Stimulated activated naive CD8-positive, alpha-beta T cell treated with anti-CD3 and anti-CD28 coated beads, Interleukin-15, Interleukin-2, amounts not matched to agents 100 ng/mL and 50 ng/mL, for 24 hours (primary cell): Measurements from ENCODE around the gene LCE4A.
"Not testable (repeated sequence)": the region's sequence is repeated elsewhere in the genome, so short reads cannot be mapped to it uniquely, and the experiment has no call there.

Source experiments
- H3K27ac Mint-ChIP-seq: one replicate; pipeline ENCODE4 v1.8.0; 2021; ENCODE audit warnings: mild to moderate bottlenecking, mixed read lengths
- H3K27me3 Mint-ChIP-seq: one replicate; pipeline ENCODE4 v1.8.0; 2021; ENCODE audit warnings: mixed read lengths
- H3K36me3 Mint-ChIP-seq: one replicate; pipeline ENCODE4 v1.8.0; 2021; ENCODE audit warnings: low read depth, mixed read lengths
- H3K4me1 Mint-ChIP-seq: one replicate; pipeline ENCODE4 v1.8.0; 2021; ENCODE audit warnings: low read depth, mixed read lengths
- H3K4me3 Mint-ChIP-seq: one replicate; pipeline ENCODE4 v1.8.0; 2021; ENCODE audit warnings: mild to moderate bottlenecking, mixed read lengths
- H3K9me3 Mint-ChIP-seq: one replicate; pipeline ENCODE4 v1.8.0; 2021; ENCODE audit warnings: mixed read lengths

The LCE4A gene

GRCh38 chr1:152707860-152708259 lies at the start of gene LCE4A:
TSS of gene LCE4A (plus strand) at chr1:152708160. CDS start at chr1:152709076, 916 bp downstream.
- Mint-ChIP-seq H3K9me3 (no peaks in the 10 kb centered on the region), H3K27me3 (peaks cover 36% of the 10 kb centered on the region), H3K36me3 (no peaks in the 10 kb centered on the region), H3K4me1 (no peaks in the 10 kb centered on the region), H3K27ac (no peak within 1 kb of the TSS), H3K4me3 (no peak within 1 kb of the TSS)

- H3K27me3 Mint-ChIP-seq: peaks cover 3% of the 10 kb centered on the region
- no peaks in the 10 kb centered on the region for H3K36me3 Mint-ChIP-seq
- H3K4me1 Mint-ChIP-seq: no peaks in the 10 kb centered on the region
- no peaks in the 10 kb centered on the region for H3K9me3 Mint-ChIP-seq
- H3K4me3 Mint-ChIP-seq: no peak overlapping the region
- no peak overlapping the region for H3K27ac Mint-ChIP-seq
Observed at GRCh38 chr1:152658649-152659048, 49.3 kb upstream of the LCE4A start.

- Mint-ChIP-seq H3K36me3 (no peaks in the 10 kb centered on the region), H3K4me3 (no peak within 1 kb of the TSS), H3K9me3 (no peaks in the 10 kb centered on the region), H3K27me3 (peaks cover 15% of the 10 kb centered on the region), H3K27ac (no peak within 1 kb of the TSS), H3K4me1 (no peaks in the 10 kb centered on the region)
Observed at GRCh38 chr1:152663098-152663497, 44.9 kb upstream of the LCE4A start, which contains the start of gene LCE2D. TSS of gene LCE2D (plus strand) at chr1:152663380. CDS start at chr1:152664106, 726 bp downstream.

GRCh38 chr1:152666171-152666570 lies 41.8 kb upstream of the LCE4A start:
- not testable (repeated sequence) for H3K9me3 Mint-ChIP-seq, H3K4me3 Mint-ChIP-seq
- peaks cover 19% of the 10 kb centered on the region for H3K27me3 Mint-ChIP-seq

GRCh38 chr1:152667648-152668047 lies 40.3 kb upstream of the LCE4A start:
- Mint-ChIP-seq H3K36me3 (no peaks in the 10 kb centered on the region), H3K27me3 (peaks cover 21% of the 10 kb centered on the region)

More at GRCh38 chr1:152666171-152666570, 41.8 kb upstream of the LCE4A start:
- H3K4me1 Mint-ChIP-seq, H3K27ac Mint-ChIP-seq, H3K36me3 Mint-ChIP-seq: not testable (repeated sequence)

GRCh38 chr1:152673016-152673415 lies 34.9 kb upstream of the LCE4A start:
- H3K36me3 Mint-ChIP-seq: no peaks in the 10 kb centered on the region
- H3K27ac Mint-ChIP-seq: no peak overlapping the region
- H3K4me3 Mint-ChIP-seq: no peak overlapping the region
- no peaks in the 10 kb centered on the region for H3K9me3 Mint-ChIP-seq
- H3K4me1 Mint-ChIP-seq: no peaks in the 10 kb centered on the region
- H3K27me3 Mint-ChIP-seq: peaks cover 24% of the 10 kb centered on the region

More at GRCh38 chr1:152667648-152668047, 40.3 kb upstream of the LCE4A start:
- Mint-ChIP-seq H3K4me1 (no peaks in the 10 kb centered on the region), H3K27ac (no peak overlapping the region), H3K9me3 (no peaks in the 10 kb centered on the region), H3K4me3 (no peak overlapping the region)

- not testable (repeated sequence) for H3K36me3 Mint-ChIP-seq, H3K4me3 Mint-ChIP-seq, H3K27ac Mint-ChIP-seq, H3K9me3 Mint-ChIP-seq, H3K4me1 Mint-ChIP-seq
- H3K27me3 Mint-ChIP-seq: peaks cover 26% of the 10 kb centered on the region
Observed at GRCh38 chr1:152674983-152675382, 33.0 kb upstream of the LCE4A start, which contains the start of gene LCE2C. TSS of gene LCE2C (plus strand) at chr1:152675279. CDS start at chr1:152676016, 737 bp downstream.

GRCh38 chr1:152679459-152679858 lies 28.5 kb upstream of the LCE4A start:
- Mint-ChIP-seq H3K27ac (no peak overlapping the region), H3K4me3 (no peak overlapping the region), H3K36me3 (no peaks in the 10 kb centered on the region), H3K4me1 (no peaks in the 10 kb centered on the region), H3K27me3 (peaks cover 24% of the 10 kb centered on the region), H3K9me3 (no peaks in the 10 kb centered on the region)

GRCh38 chr1:152681616-152682015 lies 26.3 kb upstream of the LCE4A start:
- no peaks in the 10 kb centered on the region for H3K36me3 Mint-ChIP-seq
- no peaks in the 10 kb centered on the region for H3K9me3 Mint-ChIP-seq
- no peak overlapping the region for H3K27ac Mint-ChIP-seq
- no peaks in the 10 kb centered on the region for H3K4me1 Mint-ChIP-seq
- H3K27me3 Mint-ChIP-seq: peaks cover 18% of the 10 kb centered on the region
- no peak overlapping the region for H3K4me3 Mint-ChIP-seq

- Mint-ChIP-seq H3K36me3 (no peaks in the 10 kb centered on the region), H3K4me3 (no peak overlapping the region), H3K27me3 (peaks cover 18% of the 10 kb centered on the region), H3K4me1 (no peaks in the 10 kb centered on the region), H3K9me3 (no peaks in the 10 kb centered on the region), H3K27ac (no peak overlapping the region)
Observed at GRCh38 chr1:152683846-152684245, 24.1 kb upstream of the LCE4A start.

- H3K4me1 Mint-ChIP-seq, H3K36me3 Mint-ChIP-seq, H3K4me3 Mint-ChIP-seq, H3K27ac Mint-ChIP-seq, H3K9me3 Mint-ChIP-seq: not testable (repeated sequence)
- peaks cover 26% of the 10 kb centered on the region for H3K27me3 Mint-ChIP-seq
Observed at GRCh38 chr1:152685823-152686222, 22.1 kb upstream of the LCE4A start, which contains the start of gene LCE2B. TSS of gene LCE2B (plus strand) at chr1:152686123. CDS start at chr1:152686844, 721 bp downstream.

GRCh38 chr1:152697701-152698600 lies 10.0 kb upstream of the LCE4A start, which contains the start of gene LCE2A:
TSS of gene LCE2A (plus strand) at chr1:152698345. CDS start at chr1:152698902, 557 bp downstream.
- no peak within 1 kb of the TSS for H3K4me3 Mint-ChIP-seq
- H3K27me3 Mint-ChIP-seq: peaks cover 8% of the 10 kb centered on the region
- H3K9me3 Mint-ChIP-seq: no peaks in the 10 kb centered on the region
- H3K27ac Mint-ChIP-seq: no peak within 1 kb of the TSS
- no peaks in the 10 kb centered on the region for H3K4me1 Mint-ChIP-seq
- no peaks in the 10 kb centered on the region for H3K36me3 Mint-ChIP-seq

GRCh38 chr1:152699746-152700145 lies 8.2 kb upstream of the LCE4A start:
- H3K4me1 Mint-ChIP-seq: no peaks in the 10 kb centered on the region
- H3K36me3 Mint-ChIP-seq: no peaks in the 10 kb centered on the region
- H3K27me3 Mint-ChIP-seq: peaks cover 12% of the 10 kb centered on the region
- no peak overlapping the region for H3K4me3 Mint-ChIP-seq
- H3K27ac Mint-ChIP-seq: no peak overlapping the region
- no peaks in the 10 kb centered on the region for H3K9me3 Mint-ChIP-seq

GRCh38 chr1:152718238-152718637 lies 10.3 kb downstream of the LCE4A start:
- H3K27ac Mint-ChIP-seq: no peak overlapping the region
- no peaks in the 10 kb centered on the region for H3K4me1 Mint-ChIP-seq

GRCh38 chr1:152725261-152725660 lies 17.3 kb downstream of the LCE4A start:
- Mint-ChIP-seq H3K4me1 (no peaks in the 10 kb centered on the region), H3K36me3 (no peaks in the 10 kb centered on the region), H3K27me3 (peaks cover 12% of the 10 kb centered on the region), H3K4me3 (no peak overlapping the region), H3K27ac (no peak overlapping the region), H3K9me3 (no peaks in the 10 kb centered on the region)

More at GRCh38 chr1:152718238-152718637, 10.3 kb downstream of the LCE4A start:
- H3K27me3 Mint-ChIP-seq: peaks cover 25% of the 10 kb centered on the region
- H3K36me3 Mint-ChIP-seq: no peaks in the 10 kb centered on the region
- peaks cover 8% of the 10 kb centered on the region for H3K9me3 Mint-ChIP-seq
- H3K4me3 Mint-ChIP-seq: no peak overlapping the region
